ENCODE results near the gene MAJIN.

The MAJIN gene

GRCh38 chr11:64906314-64906635 is 65.6 kb downstream of the MAJIN start:
- no peak for TF ChIP-seq CTCF (IDR thresholded peaks at IDR 0.05)
- no peak for TF ChIP-seq ZFX (IDR thresholded peaks at IDR 0.05; ENCODE audit: borderline replicate concordance)
- H3K27ac ChIP-seq: no peak overlapping the region

- TF ChIP-seq CTCF (IDR thresholded peaks at IDR 0.05): no peak
- no peak for TF ChIP-seq ZFX (IDR thresholded peaks at IDR 0.05; ENCODE audit: borderline replicate concordance)
- no peak overlapping the region for H3K27ac ChIP-seq
Measured at GRCh38 chr11:64905516-64906313, 66.2 kb downstream of the MAJIN start.

GRCh38 chr11:64903291-64903833 is 68.5 kb downstream of the MAJIN start:
- TF ChIP-seq ZFX (IDR thresholded peaks at IDR 0.05; ENCODE audit: borderline replicate concordance) (no peak), CTCF (IDR thresholded peaks at IDR 0.05) (no peak)
- H3K27ac ChIP-seq: no peak overlapping the region

GRCh38 chr11:64902102-64902900 is 69.6 kb downstream of the MAJIN start:
- no peak overlapping the region for H3K27ac ChIP-seq
- no peak for TF ChIP-seq ZFX (IDR thresholded peaks at IDR 0.05; ENCODE audit: borderline replicate concordance)
- TF ChIP-seq CTCF (IDR thresholded peaks at IDR 0.05): no peak

GRCh38 chr11:64900774-64901173 is 71.1 kb downstream of the MAJIN start:
- no peak for TF ChIP-seq CTCF (IDR thresholded peaks at IDR 0.05)
- TF ChIP-seq ZFX (IDR thresholded peaks at IDR 0.05; ENCODE audit: borderline replicate concordance): no peak
- H3K27ac ChIP-seq: no peak overlapping the region

GRCh38 chr11:64900263-64900678 is 71.6 kb downstream of the MAJIN start:
- H3K27ac ChIP-seq: no peak overlapping the region
- TF ChIP-seq ZFX (IDR thresholded peaks at IDR 0.05; ENCODE audit: borderline replicate concordance) (no peak), CTCF (IDR thresholded peaks at IDR 0.05) (no peak)

- no peak for TF ChIP-seq ZFX (IDR thresholded peaks at IDR 0.05; ENCODE audit: borderline replicate concordance)
- no peak for TF ChIP-seq CTCF (IDR thresholded peaks at IDR 0.05)
- no peak overlapping the region for H3K27ac ChIP-seq
Measured at GRCh38 chr11:64898541-64898940, 73.4 kb downstream of the MAJIN start.
